Hematopoietic multipotent progenitor cell treated with erythropoietin and hydrocortisone succinate and interleukin-3 and kit ligand, for 6 days (in vitro differentiated cells): ENCODE measurements around the gene VWA1.
A peak's percentile ranks its signal among the peaks of the same experiment; 100 is the strongest.
"Not testable (repeated sequence)": the region's sequence is repeated elsewhere in the genome, so short reads cannot be mapped to it uniquely, and the experiment has no call there.

Experiments used
- DNase-seq: peaks from one replicate; pipeline ENCODE4 v3.0.0-alpha.2; 2015

VWA1 gene

GRCh38 chr1:1425753-1426495, 9.6 kb upstream of the VWA1 start:
- DNase-seq = no peak

DNA sequence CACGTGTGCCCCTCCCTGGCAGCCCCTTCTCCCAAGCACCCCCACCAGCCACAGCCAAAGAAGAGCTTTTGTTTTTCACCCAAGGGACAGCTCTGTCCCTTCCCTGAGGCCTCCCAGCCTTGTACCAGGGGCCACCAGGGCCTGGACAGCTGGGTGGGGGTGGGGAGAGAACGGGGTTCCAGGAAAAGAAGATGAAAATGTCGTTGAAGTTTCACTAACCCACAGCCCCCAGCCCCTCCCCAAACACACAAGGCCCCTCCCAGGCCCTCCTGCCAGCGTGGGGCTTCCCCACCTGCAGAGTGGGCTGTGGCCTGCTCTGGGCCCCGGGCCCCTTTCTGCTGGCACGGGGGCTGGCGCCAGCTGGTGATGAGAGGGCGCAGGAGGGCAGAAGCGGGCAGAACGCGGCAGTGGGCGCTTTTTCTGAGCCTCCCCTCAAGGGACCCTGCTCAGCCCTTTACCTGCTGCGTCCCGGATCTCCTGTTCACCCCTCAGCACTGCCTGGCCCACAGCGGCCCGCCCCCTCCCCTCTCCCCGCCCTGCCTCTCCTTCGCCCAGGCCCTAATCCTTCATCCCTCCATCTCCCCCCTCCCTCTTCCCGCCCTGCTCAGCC, 8.9 kb upstream of the VWA1 start:
- no peak for DNase-seq

DNA sequence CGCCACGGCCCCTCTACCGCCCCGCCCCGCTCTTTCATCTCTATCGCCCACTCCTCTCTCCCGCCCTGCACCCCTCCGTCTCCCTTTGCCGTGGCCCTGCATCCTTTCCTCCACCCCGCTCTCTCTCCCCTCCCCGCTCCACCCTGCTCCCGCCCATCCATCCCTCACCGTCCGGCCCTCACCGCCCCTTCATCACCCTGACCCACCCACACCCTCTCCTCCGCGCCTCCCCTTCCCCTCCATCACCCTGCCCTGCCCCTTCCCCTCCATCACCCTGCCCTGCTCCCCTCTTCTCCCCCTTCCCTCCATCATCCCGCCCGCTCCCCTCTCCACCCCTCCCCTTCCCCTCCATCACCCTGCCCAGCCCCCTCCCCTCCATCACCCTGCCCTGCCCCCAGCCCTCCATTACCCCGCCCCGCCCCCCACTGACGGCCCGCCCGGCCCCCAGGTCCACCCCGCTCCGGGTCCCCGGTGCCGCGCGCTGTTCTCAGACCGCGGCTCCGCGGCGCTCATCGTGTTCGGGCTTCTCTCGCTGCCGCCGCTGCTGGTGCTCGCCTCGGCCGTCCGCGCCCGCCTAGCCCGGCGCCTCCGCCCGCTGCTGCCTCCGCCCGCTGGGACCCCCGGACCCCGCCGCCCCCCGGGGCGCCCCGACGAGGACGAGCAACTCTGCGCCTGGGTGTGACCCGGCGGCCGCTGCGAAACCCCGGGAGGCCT, 8.2 kb upstream of the VWA1 start:
- DNase-seq = no peak

GRCh38 chr1:1427820-1428148, 7.7 kb upstream of the VWA1 start:
- no peak for DNase-seq

DNA sequence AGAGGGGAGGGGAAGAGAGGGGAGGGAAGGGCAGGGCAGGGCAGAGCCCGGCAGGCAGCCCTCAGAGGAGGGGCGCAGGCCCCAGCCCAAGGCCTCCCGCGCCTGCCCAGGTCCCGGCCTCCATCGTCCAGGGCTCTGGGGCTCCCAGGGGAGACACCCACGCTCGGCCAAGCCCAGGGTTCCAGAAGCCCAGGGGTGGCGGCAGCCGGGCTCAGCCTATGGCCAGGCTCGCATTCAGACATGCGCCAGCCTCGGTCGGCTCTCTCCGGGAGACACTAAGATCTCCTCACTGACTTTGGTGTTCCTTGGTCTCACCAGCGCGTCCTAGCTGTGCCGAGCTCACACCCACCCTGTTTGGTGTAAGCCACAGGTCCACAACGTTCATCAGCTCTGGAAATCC, 7.3 kb upstream of the VWA1 start:
- no peak for DNase-seq

DNA sequence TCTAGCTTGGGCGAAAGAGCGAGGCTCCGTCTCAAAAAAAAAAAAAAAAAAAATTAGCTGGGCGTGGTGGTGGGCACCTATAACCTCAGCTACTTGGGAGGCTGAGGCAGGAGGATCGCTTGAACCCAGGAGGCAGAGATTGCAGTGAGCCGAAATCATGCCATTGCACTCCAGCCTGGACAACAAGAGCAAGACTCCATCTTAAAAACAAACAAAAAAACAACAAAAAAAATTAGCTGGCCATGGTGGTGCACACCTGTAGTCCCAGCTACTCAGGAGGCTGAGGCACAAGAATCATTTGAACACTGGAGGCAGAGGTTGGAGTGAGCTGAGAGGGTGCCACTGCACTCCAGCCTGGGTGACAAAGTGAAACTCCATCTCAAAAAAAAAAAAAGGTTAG, 6.5 kb upstream of the VWA1 start:
- DNase-seq = not testable (repeated sequence)

GRCh38 chr1:1429671-1430073, 5.8 kb upstream of the VWA1 start:
- no peak for DNase-seq

DNA sequence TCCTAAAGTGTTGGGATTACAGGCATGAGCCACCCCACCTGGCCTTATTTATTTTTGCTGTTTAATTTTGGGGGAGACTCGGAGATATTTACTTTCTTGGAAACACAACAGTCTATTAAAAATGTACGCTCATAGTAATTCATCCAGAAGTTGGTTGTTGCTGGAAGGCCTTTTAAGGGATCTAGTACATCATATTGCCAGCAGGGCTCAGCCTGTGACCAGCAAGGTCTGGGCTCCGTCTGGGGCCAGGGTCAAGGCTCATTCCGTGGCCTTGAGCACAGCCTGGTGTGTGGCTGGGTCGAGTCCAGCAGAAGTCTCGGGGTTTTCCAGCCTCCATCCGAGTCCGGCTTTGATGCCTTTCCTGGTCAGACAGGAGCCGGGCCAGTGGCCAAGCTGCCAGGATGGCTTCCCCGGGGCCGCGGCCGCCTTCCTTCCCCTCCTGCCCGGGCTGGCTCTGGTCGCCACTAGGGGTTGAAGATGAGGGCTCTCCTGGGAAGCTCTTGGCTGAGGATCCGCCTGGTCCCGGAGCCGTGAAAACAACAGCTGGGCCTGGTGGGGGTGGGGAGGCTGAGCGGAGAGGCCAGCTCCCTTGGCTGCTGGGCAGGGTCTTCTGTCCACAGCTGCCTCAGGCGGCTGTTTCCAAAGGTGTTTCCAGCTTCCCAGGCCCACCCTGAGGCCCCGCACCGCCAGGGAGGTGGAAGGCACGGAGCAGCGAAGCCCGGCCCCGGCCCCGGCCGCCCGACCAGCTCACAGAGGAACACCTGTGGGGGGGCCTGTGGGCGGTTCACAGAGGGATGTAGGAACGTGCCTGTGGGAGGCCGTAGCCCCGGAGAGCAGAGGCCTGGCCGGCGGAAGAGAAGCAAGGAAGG, 5.1 kb upstream of the VWA1 start:
- no peak for DNase-seq

- DNase-seq = no peak
Measured at GRCh38 chr1:1430992-1431844, 4.3 kb upstream of the VWA1 start.

DNA sequence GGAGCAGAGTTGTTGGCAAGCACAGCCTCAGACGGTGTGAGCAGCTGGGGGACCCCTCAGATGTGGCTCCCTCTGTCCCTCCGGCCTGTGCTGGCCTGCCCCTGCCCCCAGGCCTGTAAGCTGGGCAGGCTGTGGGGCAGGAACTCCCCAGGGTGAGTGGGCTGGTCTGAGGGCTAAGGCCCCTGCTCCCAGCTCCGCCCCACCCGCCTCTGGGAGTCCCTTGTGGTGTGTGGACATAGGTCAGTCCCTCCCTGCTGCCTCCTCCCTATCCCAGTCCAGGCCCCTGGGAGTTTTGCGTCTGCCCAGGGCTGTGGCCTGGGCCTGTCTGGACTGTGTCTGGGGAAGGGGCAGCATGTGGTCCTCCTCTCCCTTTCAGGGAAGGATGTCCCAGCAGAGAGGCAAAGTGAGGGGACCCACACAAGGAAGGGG, 3.6 kb upstream of the VWA1 start:
- no peak for DNase-seq

DNA sequence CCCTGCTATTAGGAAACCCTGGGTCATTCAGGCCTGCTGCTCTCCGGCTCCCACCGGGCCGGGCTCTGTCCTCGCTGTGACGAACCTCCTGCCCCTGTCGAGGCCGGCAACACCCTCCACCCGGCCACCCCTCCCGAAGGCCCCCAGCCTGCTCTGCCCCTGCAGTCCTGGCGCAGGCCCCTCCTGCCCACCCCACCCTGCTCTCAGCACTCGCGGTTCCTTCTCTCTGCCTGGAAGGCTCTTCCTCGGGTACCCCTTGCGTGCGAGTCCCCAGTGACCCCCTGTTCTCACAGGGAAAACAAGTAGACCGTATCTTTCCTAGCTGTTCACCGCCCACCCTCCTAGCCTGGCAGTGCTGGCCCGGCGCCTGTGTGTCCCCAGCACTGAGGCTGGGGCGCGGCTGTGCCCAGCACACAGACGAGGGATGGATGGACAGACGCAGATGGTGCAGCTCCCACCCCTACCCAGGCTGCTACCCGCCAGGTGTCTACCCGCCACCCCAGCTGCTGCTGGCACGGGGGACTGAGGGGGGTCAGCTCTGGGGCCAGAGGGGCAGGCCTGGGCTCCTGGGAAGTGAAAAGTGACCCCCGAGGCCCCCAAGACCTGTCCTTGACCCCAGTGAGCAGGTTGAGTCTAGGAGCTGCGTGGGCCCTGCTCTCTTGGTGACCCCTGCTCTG, 3.1 kb upstream of the VWA1 start:
- DNase-seq = no peak

- no peak for DNase-seq
Measured at GRCh38 chr1:1432951-1433803, 2.3 kb upstream of the VWA1 start.

- DNase-seq = peak; percentile 34
Measured at GRCh38 chr1:1433804-1434130, 1.7 kb upstream of the VWA1 start.

DNA sequence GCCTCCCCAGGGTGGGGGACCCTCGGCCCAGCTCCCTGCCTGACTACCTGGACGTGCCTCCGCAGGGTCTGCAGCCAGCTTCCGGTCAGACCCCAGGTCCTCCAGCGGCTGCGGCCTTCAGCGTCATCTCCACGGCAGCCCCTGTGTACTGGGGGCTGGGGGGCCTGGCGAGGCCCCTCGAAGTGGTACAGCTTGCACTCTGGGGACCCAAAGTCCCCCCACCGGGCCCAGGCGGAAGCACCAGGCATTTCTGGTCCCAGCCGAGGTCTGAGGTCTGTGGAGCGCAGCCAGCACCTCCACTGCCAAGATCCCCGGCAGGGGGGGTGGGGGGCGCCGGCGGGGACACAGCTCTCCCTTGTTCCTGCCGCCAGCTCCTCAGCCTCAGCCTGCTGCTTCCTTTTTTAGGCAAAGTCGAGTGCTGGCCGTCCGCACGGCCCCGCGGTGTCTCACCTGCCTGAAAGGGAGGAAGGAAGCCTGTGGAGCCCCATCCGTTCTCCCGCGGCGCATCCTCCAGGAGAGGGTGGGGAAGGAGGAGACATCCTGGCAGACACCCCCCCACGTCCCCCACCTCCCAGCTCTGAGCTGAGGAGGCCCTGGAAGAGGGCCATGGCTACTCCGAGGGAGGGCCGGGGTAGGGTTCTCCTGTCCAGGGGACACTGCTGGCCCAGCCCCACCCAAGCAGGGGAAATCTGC, 1.2 kb upstream of the VWA1 start:
- peak; percentile 43 for DNase-seq

- no peak for DNase-seq
Measured at GRCh38 chr1:1434824-1435105, 725 bp upstream of the VWA1 start.

DNA sequence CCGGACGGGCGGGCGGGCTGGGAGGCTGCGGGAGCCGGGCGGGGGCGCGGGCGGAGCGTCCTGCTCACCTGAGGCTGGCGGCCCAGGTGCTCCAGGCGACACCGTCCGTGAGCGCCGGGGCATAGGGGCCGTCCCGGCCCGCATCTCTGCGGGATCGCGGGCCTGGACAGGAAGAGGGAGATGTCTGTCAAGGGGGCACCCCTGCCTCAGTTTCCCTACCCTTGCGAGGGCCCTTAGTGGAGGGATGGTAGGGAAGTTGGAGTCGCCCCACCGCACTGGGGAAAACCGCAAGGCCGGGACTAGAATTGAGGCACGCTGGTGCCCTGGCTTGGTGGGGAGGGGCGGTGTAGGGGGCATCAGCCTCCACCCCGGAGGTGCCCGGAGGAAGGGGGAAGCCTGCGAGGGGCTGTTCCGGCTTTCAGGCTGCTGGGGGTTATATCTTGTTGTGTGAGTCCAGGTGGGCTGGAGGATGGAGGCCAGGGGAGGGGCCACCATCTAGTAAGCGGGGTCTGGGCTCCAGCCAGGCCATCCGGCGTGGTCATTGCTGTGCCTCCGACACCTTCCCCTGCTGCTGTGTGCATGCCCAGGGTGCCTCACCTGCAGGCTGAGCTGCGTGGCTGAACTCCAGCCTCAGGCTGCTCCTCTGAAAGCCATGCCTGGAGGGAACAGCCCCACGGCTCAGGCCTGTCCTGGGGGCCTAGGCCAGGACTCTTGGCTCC, 580 bp downstream of the VWA1 start:
- DNase-seq = no peak

GRCh38 chr1:1436630-1437032, 1.1 kb downstream of the VWA1 start:
- no peak for DNase-seq

- no peak for DNase-seq
Measured at GRCh38 chr1:1437033-1437903, 1.8 kb downstream of the VWA1 start.

- no peak for DNase-seq
Measured at GRCh38 chr1:1437904-1438376, 2.5 kb downstream of the VWA1 start.
